Esophagus muscularis mucosa (tissue), 4 donors: ENCODE data around the gene MLF1.

Source experiments
- EP300 ChIP-seq: sonication (generic); formaldehyde crosslinking; IDR thresholded peaks from one replicate; pipeline ENCODE4 v1.6.1; 2017; ENCODE audit warnings: antibody characterized with exemption
- POLR2A ChIP-seq: fragments of 450-650 bp; IDR thresholded peaks from one replicate; pipeline ENCODE4 v1.6.1; 2017; ENCODE audit warnings: antibody characterized with exemption, moderate library complexity, mild to moderate bottlenecking, low read depth
- TF ChIP-seq, protein P1 (sequence below), 3 experiments: fragments of 200-600 bp in 2 of 3; fragments of 450-650 bp in 1 of 3; sonication (generic) in 2 of 3; IDR thresholded peaks; one replicate each; pipeline ENCODE4 v1.5.1; 2017 to 2019; ENCODE audit warnings: antibody characterized with exemption in 3 of 3, mild to moderate bottlenecking in 2 of 3, moderate library complexity in 1 of 3

DNA sequence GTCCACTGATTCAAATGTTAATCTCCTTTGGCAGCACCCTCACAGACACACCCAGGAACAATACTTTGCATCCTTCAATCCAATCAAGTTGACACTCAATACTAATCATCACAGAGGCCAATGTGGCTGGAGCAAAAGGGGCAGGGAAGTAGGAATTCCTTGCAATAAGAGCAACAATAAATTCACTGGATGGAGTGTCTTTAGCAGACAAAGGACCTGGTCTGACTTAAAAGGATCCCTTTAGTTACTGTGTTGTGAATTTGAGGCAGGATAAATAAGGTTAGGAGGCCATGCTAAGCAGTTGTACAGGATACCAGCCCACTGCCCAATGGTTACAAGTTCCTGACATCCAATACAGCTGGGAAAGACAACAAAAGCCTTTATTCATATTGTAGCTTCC lies 61.0 kb downstream of the MLF1 start:
- TF ChIP-seq, protein P1, sequence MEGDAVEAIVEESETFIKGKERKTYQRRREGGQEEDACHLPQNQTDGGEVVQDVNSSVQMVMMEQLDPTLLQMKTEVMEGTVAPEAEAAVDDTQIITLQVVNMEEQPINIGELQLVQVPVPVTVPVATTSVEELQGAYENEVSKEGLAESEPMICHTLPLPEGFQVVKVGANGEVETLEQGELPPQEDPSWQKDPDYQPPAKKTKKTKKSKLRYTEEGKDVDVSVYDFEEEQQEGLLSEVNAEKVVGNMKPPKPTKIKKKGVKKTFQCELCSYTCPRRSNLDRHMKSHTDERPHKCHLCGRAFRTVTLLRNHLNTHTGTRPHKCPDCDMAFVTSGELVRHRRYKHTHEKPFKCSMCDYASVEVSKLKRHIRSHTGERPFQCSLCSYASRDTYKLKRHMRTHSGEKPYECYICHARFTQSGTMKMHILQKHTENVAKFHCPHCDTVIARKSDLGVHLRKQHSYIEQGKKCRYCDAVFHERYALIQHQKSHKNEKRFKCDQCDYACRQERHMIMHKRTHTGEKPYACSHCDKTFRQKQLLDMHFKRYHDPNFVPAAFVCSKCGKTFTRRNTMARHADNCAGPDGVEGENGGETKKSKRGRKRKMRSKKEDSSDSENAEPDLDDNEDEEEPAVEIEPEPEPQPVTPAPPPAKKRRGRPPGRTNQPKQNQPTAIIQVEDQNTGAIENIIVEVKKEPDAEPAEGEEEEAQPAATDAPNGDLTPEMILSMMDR (IDR thresholded peaks at IDR 0.05) = no peak
- no peak for TF ChIP-seq POLR2A
- TF ChIP-seq EP300 = no peak
